HCT116 (cell line): ENCODE data around the gene PHYKPL.

ENCODE experiments used
- ATF3 ChIP-seq: IDR thresholded peaks from 2 replicates; pipeline ENCODE4 v1.6.1; 2012
- CTCF ChIP-seq, 3 experiments: fragments of 200-600 bp in 1 of 3; sonication (generic) in 1 of 3; IDR thresholded peaks in 2 of 3; conservative IDR thresholded peaks in 1 of 3; 2 replicates each; pipeline ENCODE4 v1.5.1; 2012 to 2017; ENCODE audit warnings: low read depth in 2 of 3, low read length in 2 of 3, antibody characterized with exemption in 1 of 3, borderline replicate concordance in 1 of 3, control low read depth in 1 of 3, mild to moderate bottlenecking in 1 of 3, mixed read lengths in 1 of 3, mixed run types in 1 of 3, moderate library complexity in 1 of 3; ENCODE audit not compliant: insufficient read depth in 1 of 3
- EGR1 ChIP-seq: IDR thresholded peaks from 2 replicates; pipeline ENCODE4 v1.6.1; 2012; ENCODE audit warnings: low read depth
- ELF1 ChIP-seq: IDR thresholded peaks from 2 replicates; pipeline ENCODE4 v1.6.1; 2012; ENCODE audit warnings: low read depth, borderline replicate concordance
- EZH2 ChIP-seq: fragments of 200-600 bp; sonication (generic); IDR thresholded peaks from 2 replicates; pipeline ENCODE4 v1.6.1; 2017; ENCODE audit warnings: antibody characterized with exemption, mixed run types
- EZH2phosphoT487 ChIP-seq: fragments of 200-600 bp; IDR thresholded peaks from 2 replicates; pipeline ENCODE4 v1.6.1; 2018; ENCODE audit warnings: antibody characterized with exemption, borderline replicate concordance
- JUND ChIP-seq: IDR thresholded peaks from 2 replicates; pipeline ENCODE4 v1.6.1; 2012
- POLR2A ChIP-seq: IDR thresholded peaks from 2 replicates; pipeline ENCODE4 v1.7.0; 2011; ENCODE audit warnings: borderline replicate concordance; ENCODE audit not compliant: insufficient read depth, insufficient read length; ENCODE audit errors: extremely low read depth
- RAD21 ChIP-seq: IDR thresholded peaks from 2 replicates; pipeline ENCODE4 v1.6.1; 2012; ENCODE audit warnings: low read depth, mild to moderate bottlenecking
- SIN3A ChIP-seq: IDR thresholded peaks from 2 replicates; pipeline ENCODE4 v1.6.1; 2012; ENCODE audit warnings: low read depth
- YY1 ChIP-seq: IDR thresholded peaks from 2 replicates; pipeline ENCODE4 v1.6.1; 2011; ENCODE audit warnings: low read length, low read depth, moderate library complexity, mild to moderate bottlenecking; ENCODE audit not compliant: insufficient replicate concordance; ENCODE audit errors: extremely low read depth
- ZFX ChIP-seq: fragments of 450-650 bp; IDR thresholded peaks from 2 replicates; pipeline ENCODE4 v1.6.1; 2017

GRCh38 chr5:178211095-178212048, 21.2 kb downstream of the PHYKPL start:
- TF ChIP-seq CTCF (IDR thresholded peaks at IDR 0.05 in 2 of 3, conservative IDR thresholded peaks at IDR 0.05 in 1 of 3; ENCODE audit: borderline replicate concordance in 1 of 3, insufficient read depth in 1 of 3, low read depth in 2 of 3, low read length in 2 of 3), result no peak
- no peak for TF ChIP-seq ELF1
- TF ChIP-seq ZFX, result no peak
- no peak for TF ChIP-seq EZH2phosphoT487
- no peak for TF ChIP-seq POLR2A
- TF ChIP-seq EZH2, result no peak
- TF ChIP-seq SIN3A, result no peak
- no peak for TF ChIP-seq RAD21
- no peak for TF ChIP-seq JUND
- TF ChIP-seq YY1, result no peak
- no peak for TF ChIP-seq ATF3
- TF ChIP-seq EGR1, result no peak
